ENCODE measurements around the gene HOXA13. TPM values are rescaled to one million over a fixed set of nuclear protein-coding genes. Genes with fewer than 3 reads are reported as not detected.

The HOXA13 gene
- total RNA-seq, 1 donor from 2014 or later, result not detected

DNA sequence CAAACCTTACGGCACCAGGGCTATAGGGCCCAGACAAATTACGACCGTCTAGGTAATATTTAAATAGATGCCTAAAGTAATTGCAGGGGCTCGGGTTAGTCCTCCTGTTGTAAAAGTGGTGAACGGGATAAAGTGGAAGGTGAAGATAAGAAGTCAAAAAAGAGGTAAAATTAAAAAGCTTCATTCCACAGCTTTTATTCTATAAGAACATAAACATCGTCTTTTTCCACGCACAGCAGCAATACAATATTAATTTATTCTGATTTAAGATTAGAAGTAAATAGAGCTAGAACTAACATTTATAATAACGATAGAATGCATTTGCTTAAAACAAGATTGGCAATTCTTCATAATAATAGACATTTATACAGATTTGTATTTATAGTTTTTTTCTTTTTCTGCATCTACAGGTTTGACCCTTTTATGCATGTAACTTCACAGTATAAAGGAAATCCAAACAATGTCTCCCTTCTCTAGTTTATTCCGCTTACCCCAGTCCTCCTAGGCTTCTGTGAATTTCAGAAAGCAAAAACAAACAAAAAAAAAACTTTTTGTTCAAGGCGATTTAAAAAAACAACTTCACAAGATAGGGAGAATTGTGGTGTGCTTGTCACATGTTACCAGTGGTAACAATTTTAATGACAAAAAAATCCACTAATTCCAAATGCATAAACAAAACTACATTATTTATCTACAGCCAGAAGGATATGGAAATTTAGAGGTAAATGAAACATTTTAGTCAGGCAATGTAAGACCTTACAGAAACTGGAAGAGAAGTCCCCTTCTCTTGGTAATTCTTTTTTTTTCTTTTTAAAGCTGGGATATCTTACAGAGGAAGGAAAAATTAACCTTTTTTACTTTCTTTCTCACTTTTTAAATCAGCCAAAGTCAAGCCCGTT is 29.2 kb downstream of the HOXA13 start:
- no peak for DNase-seq (ENCODE audit: low read depth)

DNA sequence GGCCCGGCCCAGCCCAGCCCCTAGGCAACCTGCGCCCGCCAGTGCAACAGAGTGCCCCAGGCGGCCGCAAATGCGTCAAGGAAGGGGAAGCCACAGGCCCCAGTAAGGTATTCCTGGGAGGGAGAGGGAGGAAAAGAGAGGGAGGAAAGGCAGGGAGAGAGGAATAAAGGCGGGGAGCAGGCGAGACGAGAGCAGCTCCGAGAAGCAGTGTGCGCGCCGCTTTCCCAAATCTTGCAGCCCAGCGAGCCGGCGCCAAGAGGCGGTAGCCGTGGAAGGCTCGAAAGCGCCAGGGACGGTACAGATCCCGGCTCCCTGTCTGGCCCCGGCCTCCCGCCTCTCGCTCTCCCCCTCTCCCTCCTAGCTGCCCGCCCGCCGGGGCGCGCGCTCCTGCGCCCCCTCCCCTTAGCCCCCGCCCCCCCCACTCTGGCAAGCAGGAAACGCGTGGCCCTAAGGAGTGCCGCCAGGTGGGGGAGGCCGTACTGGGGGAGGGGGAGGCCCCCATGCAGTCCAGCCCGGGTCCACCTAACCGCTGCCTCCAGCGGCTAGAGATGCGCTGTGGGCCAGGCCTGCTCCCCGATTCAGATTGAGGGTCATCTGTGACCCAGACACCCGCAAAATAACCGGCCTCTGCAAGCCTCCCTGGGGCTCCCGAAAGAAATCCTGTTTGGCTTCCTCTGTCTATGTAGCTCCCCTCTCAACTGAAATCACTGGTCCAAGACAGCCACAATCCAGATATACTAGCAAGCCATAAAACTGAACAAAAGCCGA is 30.0 kb downstream of the HOXA13 start:
- H3K4me3 ChIP-seq (ENCODE audit: low read depth, low read length), result peak overlapping the region; percentile 74
- DNase-seq (ENCODE audit: low read depth), result no peak
- TF ChIP-seq, protein P1, sequence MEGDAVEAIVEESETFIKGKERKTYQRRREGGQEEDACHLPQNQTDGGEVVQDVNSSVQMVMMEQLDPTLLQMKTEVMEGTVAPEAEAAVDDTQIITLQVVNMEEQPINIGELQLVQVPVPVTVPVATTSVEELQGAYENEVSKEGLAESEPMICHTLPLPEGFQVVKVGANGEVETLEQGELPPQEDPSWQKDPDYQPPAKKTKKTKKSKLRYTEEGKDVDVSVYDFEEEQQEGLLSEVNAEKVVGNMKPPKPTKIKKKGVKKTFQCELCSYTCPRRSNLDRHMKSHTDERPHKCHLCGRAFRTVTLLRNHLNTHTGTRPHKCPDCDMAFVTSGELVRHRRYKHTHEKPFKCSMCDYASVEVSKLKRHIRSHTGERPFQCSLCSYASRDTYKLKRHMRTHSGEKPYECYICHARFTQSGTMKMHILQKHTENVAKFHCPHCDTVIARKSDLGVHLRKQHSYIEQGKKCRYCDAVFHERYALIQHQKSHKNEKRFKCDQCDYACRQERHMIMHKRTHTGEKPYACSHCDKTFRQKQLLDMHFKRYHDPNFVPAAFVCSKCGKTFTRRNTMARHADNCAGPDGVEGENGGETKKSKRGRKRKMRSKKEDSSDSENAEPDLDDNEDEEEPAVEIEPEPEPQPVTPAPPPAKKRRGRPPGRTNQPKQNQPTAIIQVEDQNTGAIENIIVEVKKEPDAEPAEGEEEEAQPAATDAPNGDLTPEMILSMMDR (conservative IDR thresholded peaks at IDR 0.05; ENCODE audit: low read depth, low read length), result no peak

More for the DNA sequence above, 29.2 kb downstream of the HOXA13 start:
- H3K4me3 ChIP-seq (ENCODE audit: low read depth, low read length), result peak overlapping the region; percentile 74
- TF ChIP-seq, protein P1 (conservative IDR thresholded peaks at IDR 0.05; ENCODE audit: low read depth, low read length), result no peak

DNA sequence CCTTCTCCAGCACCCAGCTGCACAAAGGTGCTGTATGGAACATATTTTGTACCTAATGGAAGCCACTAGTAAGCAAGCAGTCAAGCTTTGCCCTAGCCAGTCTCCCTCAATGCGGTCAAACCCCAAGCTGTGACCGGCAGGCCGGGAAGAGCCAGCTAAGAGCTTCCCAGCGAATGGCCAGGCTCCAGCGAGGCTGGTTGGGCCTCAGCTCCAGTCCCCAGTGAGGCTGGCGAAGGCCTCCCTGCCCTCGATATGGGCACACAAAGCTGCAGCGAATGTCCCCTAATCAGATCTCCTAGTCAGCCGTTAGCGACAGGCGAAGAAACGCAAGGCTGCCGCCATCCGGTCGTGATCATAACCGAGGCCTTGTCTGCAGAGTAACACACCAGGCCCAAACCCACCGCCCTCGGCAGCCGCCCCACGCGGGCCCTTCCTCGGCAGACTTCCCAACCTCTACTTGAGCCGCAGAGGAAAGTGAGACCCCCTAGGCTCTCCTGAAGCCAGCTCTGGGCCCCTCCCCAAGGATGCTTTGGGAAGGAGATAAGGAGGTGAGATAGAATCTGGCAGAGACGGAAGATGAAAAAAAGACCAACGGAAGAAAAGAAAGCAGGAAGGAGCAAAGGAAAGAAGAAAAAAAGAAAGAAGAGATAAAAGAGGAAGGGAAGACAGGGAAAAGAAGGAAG is 31.5 kb downstream of the HOXA13 start:
- DNase-seq (ENCODE audit: low read depth), result no peak
- TF ChIP-seq, protein P1 (conservative IDR thresholded peaks at IDR 0.05; ENCODE audit: low read depth, low read length), result peak; percentile 37
- H3K4me3 ChIP-seq (ENCODE audit: low read depth, low read length), result peak overlapping the region; percentile 74

DNA sequence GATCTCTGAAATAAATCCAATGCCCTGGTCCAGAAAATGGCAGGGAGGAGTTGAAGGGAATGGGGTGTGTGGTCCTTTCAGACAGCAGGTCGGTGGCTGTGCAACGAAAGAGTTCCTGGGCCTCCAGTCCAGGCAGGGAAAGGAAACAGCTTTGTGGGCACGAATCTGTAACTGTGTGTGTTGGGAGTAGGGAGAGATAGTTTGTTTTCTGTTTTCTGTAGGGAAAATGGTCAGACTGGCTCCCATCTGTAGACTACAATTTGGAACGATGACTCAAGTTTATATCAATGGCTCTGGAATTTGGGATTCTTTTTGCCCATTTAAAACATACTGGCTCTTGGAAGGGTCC is 32.0 kb downstream of the HOXA13 start:
- peak overlapping the region; percentile 74 for H3K4me3 ChIP-seq (ENCODE audit: low read depth, low read length)
- no peak for DNase-seq (ENCODE audit: low read depth)
- TF ChIP-seq, protein P1 (conservative IDR thresholded peaks at IDR 0.05; ENCODE audit: low read depth, low read length), result no peak

DNA sequence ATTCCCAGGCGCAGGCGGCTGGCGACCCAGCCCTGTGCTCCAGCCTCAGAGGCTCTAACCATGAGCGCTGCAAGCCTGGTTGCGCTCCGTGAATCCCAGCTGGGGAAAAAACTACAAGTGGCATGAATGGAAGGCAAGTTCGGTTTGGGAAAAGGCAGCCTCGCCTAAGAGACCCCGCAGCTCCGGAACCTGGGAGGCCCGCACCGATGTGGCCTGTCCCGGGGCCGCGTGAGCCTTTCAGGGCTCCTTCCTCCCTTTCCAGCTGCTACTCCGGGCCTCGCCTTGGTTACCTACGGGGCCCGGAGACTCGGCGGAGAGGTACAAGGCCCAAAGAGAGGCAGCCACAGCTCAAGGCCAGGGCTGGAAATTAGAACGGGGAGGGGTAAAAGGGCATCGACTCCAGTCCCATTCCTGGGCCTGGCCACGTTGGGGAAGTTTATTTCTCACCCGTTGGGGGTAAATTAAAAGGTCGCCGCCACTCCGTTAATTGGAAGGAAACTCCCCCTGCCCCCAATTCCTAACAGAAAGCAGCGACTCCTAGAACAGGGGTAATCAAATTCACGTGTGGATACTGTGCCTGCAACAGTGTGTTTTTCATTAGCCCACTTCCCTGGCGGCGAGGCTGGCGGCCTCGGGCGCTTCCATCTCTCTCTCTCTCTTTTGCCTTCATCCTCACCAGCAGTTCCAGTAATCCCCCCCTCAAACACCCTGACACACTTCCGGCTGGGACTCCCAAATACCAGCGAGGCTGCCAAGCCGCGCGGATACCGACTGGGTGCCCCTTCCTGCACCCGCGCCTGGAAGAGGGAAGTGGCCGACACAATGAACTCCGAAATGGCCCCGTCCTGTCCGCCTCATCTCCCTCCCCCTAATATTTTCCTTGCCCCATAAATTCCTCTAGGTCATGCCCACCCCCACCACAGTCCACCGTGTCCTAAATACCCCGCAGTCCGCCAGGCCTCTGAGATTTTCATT is 33.1 kb downstream of the HOXA13 start:
- peak overlapping the region; percentile 74 for H3K4me3 ChIP-seq (ENCODE audit: low read depth, low read length)
- no peak for DNase-seq (ENCODE audit: low read depth)
- TF ChIP-seq, protein P1 (conservative IDR thresholded peaks at IDR 0.05; ENCODE audit: low read depth, low read length), result no peak

DNA sequence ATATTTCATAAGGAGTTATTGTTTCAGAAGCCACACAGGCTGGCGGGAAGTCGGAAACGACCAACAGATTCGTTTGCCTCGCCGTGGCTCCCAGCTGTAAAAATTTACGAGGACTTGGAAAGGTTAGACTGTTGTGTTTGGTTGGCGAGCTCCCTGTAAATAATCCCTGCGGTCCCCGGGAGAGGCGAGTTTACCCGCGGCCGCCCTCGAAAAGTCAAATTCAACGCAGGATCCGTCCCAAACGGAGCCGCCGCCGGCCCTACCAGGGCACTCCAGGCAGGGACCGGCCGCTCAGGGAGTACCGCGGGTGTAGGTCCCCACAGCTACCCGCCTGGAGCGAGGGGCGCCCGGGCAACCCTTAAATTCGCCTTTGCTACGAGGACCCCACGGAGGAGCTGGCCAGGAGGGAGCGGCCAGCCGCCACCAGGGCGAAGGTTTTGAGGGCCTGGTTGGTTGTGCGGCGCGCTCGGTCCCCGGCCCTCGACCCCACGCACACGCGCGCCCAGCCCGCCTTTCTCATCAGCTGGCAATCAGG is 33.8 kb downstream of the HOXA13 start:
- H3K4me3 ChIP-seq (ENCODE audit: low read depth, low read length), result peak overlapping the region; percentile 74
- DNase-seq (ENCODE audit: low read depth), result no peak

More for the DNA sequence above, 33.8 kb downstream of the HOXA13 start:
- TF ChIP-seq, protein P1 (conservative IDR thresholded peaks at IDR 0.05; ENCODE audit: low read depth, low read length), result no peak

Data from epithelial cell of proximal tubule (primary cell).